GM12892 (cell line): ENCODE data around the gene ASNSD1.

Experiments used
- POLR2A ChIP-seq: IDR thresholded peaks from 2 replicates; pipeline ENCODE4 v1.6.1; 2011; ENCODE audit warnings: low read depth, low read length, control low read depth
- POLR2AphosphoS5 ChIP-seq: IDR thresholded peaks from 2 replicates; pipeline ENCODE4 v1.6.1; 2011; ENCODE audit warnings: low read depth, low read length, control low read depth

- no peak for TF ChIP-seq POLR2A
- no peak for TF ChIP-seq POLR2AphosphoS5
Measured at GRCh38 chr2:189639007-189639609, 22.2 kb upstream of the ASNSD1 start.
